Right cardiac atrium (tissue), 5 donors: ENCODE results near the gene DENND1A. TPM values are rescaled to one million over a fixed set of nuclear protein-coding genes. Genes with fewer than 3 reads are reported as not detected.

ENCODE experiments used
- ATAC-seq, 2 donors: fragments of 200-7000 bp; cut with Tn5 transposase; one replicate each; pipeline versions ENCODE4 v1.8.0 to v1.9.1; 2020; ENCODE audit warnings: moderate library complexity in 2 of 2, mild to moderate bottlenecking in 1 of 2
- DNase-seq, 3 donors: peaks; one replicate each; pipeline ENCODE4 v3.0.0-alpha.2; 2020
- H3K27ac ChIP-seq: one replicate; pipeline ENCODE4 v1.5.1; 2013; ENCODE audit warnings: mild to moderate bottlenecking, low read length, control low read depth, moderate library complexity
- H3K27me3 ChIP-seq: one replicate; pipeline ENCODE4 v1.6.1; 2013; ENCODE audit not compliant: control insufficient read depth, insufficient read depth
- H3K4me1 ChIP-seq: one replicate; pipeline ENCODE4 v1.6.1; 2013; ENCODE audit warnings: low read length; ENCODE audit not compliant: control insufficient read depth, insufficient read depth
- H3K4me3 ChIP-seq: one replicate; pipeline ENCODE4 v1.5.1; 2013; ENCODE audit warnings: low read length, control low read depth
- H3K9me3 ChIP-seq: one replicate; pipeline ENCODE4 v1.6.1; 2013; ENCODE audit warnings: low read length; ENCODE audit not compliant: control insufficient read depth
- WGBS: extraction: QIAGEN DNeasy Blood & Tissue Kit; methylation state at CpG from one replicate; pipeline ENCODE4 v1.1.7; 2013; 5-methylcytosine and 5-hydroxymethylcytosine counted together
- intact Hi-C, 4 donors: fragments of 100-400 bp; cut with DNase I; formaldehyde crosslinking; loops; one replicate each; pipeline versions ENCODE4 v1.11.0 to v1.14.0; 2022 to 2023
- polyA plus RNA-seq: library from polyadenylated mRNA; stranded (reverse); fragments of 200-250 nt; gene quantifications from one replicate; pipeline ENCODE4 v1.2.3, GENCODE V29; 2013
- total RNA-seq, 4 donors: library from RNA; stranded (reverse); fragmentation: NEBNext Ultra II Directional; extraction: Animal tissue kit (Norgen Biotek cat#: 25700); gene quantifications; one replicate each; pipeline ENCODE4 v1.2.1, GENCODE V29; 2021
- donor health status: healthy with polysubstance abuse.
- donor health status: DM: no; HTN: yes; CAD: no.
- donor health status: DM: no; HTN: no; CAD: no.
- donor health status: DM: no; HTN: yes; CAD: no; lungs with severe emphysema.
- donor health status: DM: yes; HTN: yes; CAD: no.

DENND1A gene
- total and polyA plus RNA-seq, 5 donors: 11.4 to 19.3 (median 17.4) TPM

DNA sequence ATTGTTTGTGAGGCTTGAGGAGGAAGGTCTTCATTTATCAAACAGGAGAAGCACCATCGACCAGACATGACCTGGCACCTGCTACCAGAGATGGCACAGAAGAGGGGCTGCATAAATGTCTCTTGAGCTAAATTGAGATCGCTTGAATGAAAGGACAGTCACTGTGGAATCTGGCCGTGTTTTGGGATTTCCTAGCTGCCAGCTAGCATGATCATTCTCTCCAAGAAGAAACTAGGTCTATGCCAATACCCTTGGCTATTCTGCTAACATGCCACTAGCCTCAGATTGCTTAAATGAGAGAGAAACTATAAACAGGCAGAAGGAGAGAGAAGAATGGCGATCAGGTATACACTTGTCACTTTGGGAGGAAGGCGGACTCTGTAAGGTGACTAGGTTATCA lies 324.6 kb downstream of the DENND1A start:
- no peaks in the 10 kb centered on the region for H3K4me1 ChIP-seq
- ATAC-seq: no peak
- H3K27me3 ChIP-seq: no peaks in the 10 kb centered on the region
- DNase-seq: no peak
- H3K27ac ChIP-seq: no peak overlapping the region
- intact Hi-C loops: no loop called here
- WGBS: 90% methylated on average over 5 of the region's 5 CpGs
- no peaks in the 10 kb centered on the region for H3K9me3 ChIP-seq
- H3K4me3 ChIP-seq: no peak overlapping the region

- Histone ChIP-seq H3K27ac (no peak overlapping the region), H3K9me3 (no peaks in the 10 kb centered on the region), H3K27me3 (no peaks in the 10 kb centered on the region), H3K4me1 (no peaks in the 10 kb centered on the region), H3K4me3 (no peak overlapping the region)
- 80% methylated on average over 3 of the region's 3 CpGs for WGBS
- intact Hi-C loops: no loop called here
- no peak for DNase-seq
- ATAC-seq: no peak
These were observed 325.1 kb downstream of the DENND1A start for GRCh38 chr9:123604861-123605260.

DNA sequence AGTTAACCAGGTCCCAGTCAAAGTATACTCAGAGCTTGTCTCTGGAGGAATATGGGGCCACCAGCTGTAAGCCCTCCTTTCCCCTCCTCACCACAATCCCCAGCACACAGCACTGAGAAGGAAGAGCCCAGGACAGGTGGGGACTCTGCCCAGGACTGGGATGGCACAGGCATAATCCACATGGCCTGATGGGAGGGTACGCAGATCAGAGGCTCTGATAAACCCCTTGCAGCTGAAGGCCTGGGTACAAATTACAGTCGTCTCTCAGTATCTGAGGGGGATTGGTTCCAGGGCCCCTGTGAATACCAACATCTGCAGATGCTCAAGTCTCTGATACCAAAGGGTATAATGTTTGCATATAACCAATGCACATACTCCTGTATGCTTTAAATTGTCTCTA lies 328.1 kb downstream of the DENND1A start:
- DNase-seq: no peak
- H3K4me1 ChIP-seq: no peaks in the 10 kb centered on the region
- H3K4me3 ChIP-seq: no peak overlapping the region
- no peaks in the 10 kb centered on the region for H3K27me3 ChIP-seq
- 92% methylated on average over 2 of the region's 2 CpGs for WGBS
- no peaks in the 10 kb centered on the region for H3K9me3 ChIP-seq
- H3K27ac ChIP-seq: no peak overlapping the region
- intact Hi-C loops: no loop called here
- no peak for ATAC-seq

- H3K27ac ChIP-seq: no peak overlapping the region
- no peak for ATAC-seq
- whole genome bisulfite sequencing: 96% methylated on average over 7 of the region's 7 CpGs
These were observed 330.1 kb downstream of the DENND1A start for GRCh38 chr9:123599781-123600180.

DNA sequence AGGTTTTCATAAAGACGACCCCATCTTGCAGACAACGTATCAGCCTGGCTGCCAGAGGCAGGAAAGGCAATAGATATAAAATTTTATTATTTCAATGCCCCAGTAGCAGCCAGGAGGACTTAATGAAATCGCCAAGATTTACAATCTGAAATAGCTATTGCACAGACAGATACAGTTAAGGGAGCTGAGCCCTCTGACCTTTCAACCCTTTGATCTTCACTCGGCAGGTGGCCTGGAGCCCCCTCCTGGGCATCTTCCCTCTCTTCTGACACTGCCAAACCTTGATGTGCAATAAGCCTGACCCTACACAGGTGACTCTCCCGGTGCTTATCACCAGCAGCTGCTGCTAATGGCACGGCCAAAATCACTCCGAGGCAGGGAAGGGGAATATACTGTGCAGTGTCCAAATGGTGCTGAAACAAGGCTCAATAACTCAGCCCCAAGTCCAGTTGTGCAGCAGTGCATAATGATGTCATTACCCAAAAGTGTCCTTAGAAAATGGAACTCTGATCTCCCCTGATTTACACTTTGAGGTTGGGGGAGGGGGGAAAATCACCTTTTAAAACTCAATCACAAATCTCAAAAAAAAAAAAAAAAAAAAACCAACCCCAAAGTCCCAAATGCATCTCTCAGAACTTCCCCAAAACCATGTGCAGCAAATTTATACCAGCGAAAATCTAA lies 331.9 kb downstream of the DENND1A start:
- 85% methylated on average over 8 of the region's 8 CpGs for WGBS
- Histone ChIP-seq H3K4me1 (peaks cover 2% of the 10 kb centered on the region), H3K4me3 (no peak overlapping the region)

More at GRCh38 chr9:123599781-123600180, 330.1 kb downstream of the DENND1A start:
- intact Hi-C loops: no loop called here
- Histone ChIP-seq H3K27me3 (no peaks in the 10 kb centered on the region), H3K4me1 (peaks cover 2% of the 10 kb centered on the region), H3K4me3 (no peak overlapping the region), H3K9me3 (no peaks in the 10 kb centered on the region)
- DNase-seq: no peak

GRCh38 chr9:123597048-123597447 lies 332.9 kb downstream of the DENND1A start:
- WGBS: 98% methylated on average over 4 of the region's 4 CpGs
- ATAC-seq: no peak
- Histone ChIP-seq H3K27me3 (no peaks in the 10 kb centered on the region), H3K9me3 (no peaks in the 10 kb centered on the region), H3K4me3 (no peak overlapping the region), H3K4me1 (peaks cover 2% of the 10 kb centered on the region), H3K27ac (no peak overlapping the region)
- DNase-seq: no peak
- intact Hi-C loops: no loop called here

More for the DNA sequence above, 331.9 kb downstream of the DENND1A start:
- Histone ChIP-seq H3K27me3 (no peaks in the 10 kb centered on the region), H3K9me3 (no peaks in the 10 kb centered on the region), H3K27ac (no peak overlapping the region)
- DNase-seq (no peak), ATAC-seq (no peak)
- intact Hi-C loops: no loop called here

GRCh38 chr9:123591283-123591682 lies 338.6 kb downstream of the DENND1A start:
- no peak for DNase-seq
- Histone ChIP-seq H3K27ac (no peak overlapping the region), H3K27me3 (no peaks in the 10 kb centered on the region), H3K4me1 (peaks cover 2% of the 10 kb centered on the region), H3K9me3 (no peaks in the 10 kb centered on the region), H3K4me3 (no peak overlapping the region)
- intact Hi-C loops: no loop called here
- ATAC-seq: no peak
- WGBS: 86% methylated on average over 4 of the region's 4 CpGs

- Histone ChIP-seq H3K4me1 (no peaks in the 10 kb centered on the region), H3K9me3 (no peaks in the 10 kb centered on the region), H3K27me3 (no peaks in the 10 kb centered on the region), H3K4me3 (no peak overlapping the region), H3K27ac (no peak overlapping the region)
- intact Hi-C loops: no loop called here
- DNase-seq: no peak
- no peak for ATAC-seq
- 90% methylated on average over 3 of the region's 3 CpGs for WGBS
These were observed 339.4 kb downstream of the DENND1A start for GRCh38 chr9:123590499-123590898.

GRCh38 chr9:123589361-123590239 lies 340.3 kb downstream of the DENND1A start:
- no peak for DNase-seq
- intact Hi-C loops: no loop called here
- no peak for ATAC-seq
- no peak overlapping the region for H3K27ac ChIP-seq
- H3K4me3 ChIP-seq: no peak overlapping the region
- 88% methylated on average over 8 of the region's 8 CpGs for WGBS
- no peaks in the 10 kb centered on the region for H3K9me3 ChIP-seq
- no peaks in the 10 kb centered on the region for H3K4me1 ChIP-seq
- no peaks in the 10 kb centered on the region for H3K27me3 ChIP-seq

DNA sequence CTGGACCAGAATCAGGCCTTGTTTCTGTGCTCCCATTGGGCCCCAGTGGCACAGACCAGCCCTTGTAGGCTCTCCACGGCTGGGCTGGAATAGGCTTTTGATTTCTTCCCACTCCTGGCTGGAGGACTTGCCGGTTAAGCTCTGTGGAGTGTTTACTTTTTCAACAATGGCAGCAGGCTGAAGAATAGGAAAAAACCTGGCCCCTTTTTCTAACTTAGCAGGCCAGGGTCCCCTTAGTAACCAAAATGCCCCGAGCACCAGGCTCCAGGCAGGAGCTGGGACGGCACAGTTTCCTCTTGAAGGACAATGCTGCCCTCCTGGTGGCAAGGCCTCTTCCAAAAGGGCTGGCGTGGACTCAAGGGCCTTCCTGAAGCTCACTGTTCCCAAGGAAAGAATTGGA lies 343.7 kb downstream of the DENND1A start:
- DNase-seq (no peak), ATAC-seq (no peak)
- intact Hi-C loops: no loop called here
- H3K27ac ChIP-seq: no peak overlapping the region
- H3K4me1 ChIP-seq: no peaks in the 10 kb centered on the region
- no peak overlapping the region for H3K4me3 ChIP-seq
- no peaks in the 10 kb centered on the region for H3K27me3 ChIP-seq
- H3K9me3 ChIP-seq: no peaks in the 10 kb centered on the region
- 89% methylated on average over 5 of the region's 5 CpGs for WGBS
